Activated CD4-positive, alpha-beta T cell treated with anti-CD3 and anti-CD28 coated beads for 4 hours (primary cell): Measurements from ENCODE around the gene CLEC18C.
"Not testable (repeated sequence)": the region's sequence is repeated elsewhere in the genome, so short reads cannot be mapped to it uniquely, and the experiment has no call there.

Source experiments
- DNase-seq, 2 donors: peaks; one replicate each; pipeline ENCODE4 v3.0.0-alpha.2; 2020

The CLEC18C gene

GRCh38 chr16:70173212-70173837, at the start of gene CLEC18C:
Gene CLEC18C (plus strand): TSS chr16:70173787. CDS start chr16:70174279, 492 bp downstream.
- DNase-seq, result not testable (repeated sequence)

- not testable (repeated sequence) for DNase-seq
Measured at GRCh38 chr16:70123822-70124221, 49.8 kb upstream of the CLEC18C start.

GRCh38 chr16:70126226-70126625, 47.4 kb upstream of the CLEC18C start:
- not testable (repeated sequence) for DNase-seq

DNA sequence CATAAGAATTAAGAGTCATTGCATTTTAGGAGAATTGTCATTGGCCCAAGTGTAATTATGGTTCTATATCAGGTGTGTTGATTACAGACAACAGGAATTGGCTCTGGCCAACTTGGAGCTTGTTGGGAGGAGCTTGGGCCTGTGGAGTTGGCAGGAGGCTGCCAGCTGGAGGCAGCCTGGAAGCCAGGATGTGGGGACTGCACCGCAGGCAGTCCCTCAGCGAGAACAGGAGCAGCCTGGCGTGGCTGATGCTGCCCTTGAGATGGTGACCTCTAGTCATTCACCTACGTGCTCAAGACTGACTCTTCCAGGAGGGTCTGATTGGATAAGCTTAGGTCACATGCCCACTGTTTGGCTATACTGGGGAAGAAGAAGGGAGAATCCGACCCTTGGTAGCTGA, 45.9 kb upstream of the CLEC18C start:
- DNase-seq, result not testable (repeated sequence)

GRCh38 chr16:70128844-70129243, 44.7 kb upstream of the CLEC18C start:
- not testable (repeated sequence) for DNase-seq

DNA sequence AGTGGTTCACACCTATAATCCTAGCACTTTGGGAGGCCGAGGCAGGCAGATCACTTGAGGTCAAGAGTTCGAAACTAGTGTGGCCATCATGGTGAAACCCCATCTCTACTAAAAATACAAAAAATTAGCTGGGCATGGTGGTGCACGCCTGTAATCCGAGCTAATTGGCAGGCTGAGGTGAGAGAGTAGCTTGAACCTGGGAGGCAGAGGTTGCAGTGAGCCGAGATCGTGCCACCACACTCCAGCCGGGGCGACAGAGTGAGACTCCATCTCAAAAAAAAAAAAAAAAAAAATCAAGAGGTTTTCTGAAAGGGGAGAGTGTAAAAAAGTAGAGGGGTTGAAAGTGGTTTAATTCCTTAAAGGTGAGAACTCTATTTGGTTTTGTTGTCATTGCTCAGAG, 37.8 kb upstream of the CLEC18C start:
- not testable (repeated sequence) for DNase-seq

DNA sequence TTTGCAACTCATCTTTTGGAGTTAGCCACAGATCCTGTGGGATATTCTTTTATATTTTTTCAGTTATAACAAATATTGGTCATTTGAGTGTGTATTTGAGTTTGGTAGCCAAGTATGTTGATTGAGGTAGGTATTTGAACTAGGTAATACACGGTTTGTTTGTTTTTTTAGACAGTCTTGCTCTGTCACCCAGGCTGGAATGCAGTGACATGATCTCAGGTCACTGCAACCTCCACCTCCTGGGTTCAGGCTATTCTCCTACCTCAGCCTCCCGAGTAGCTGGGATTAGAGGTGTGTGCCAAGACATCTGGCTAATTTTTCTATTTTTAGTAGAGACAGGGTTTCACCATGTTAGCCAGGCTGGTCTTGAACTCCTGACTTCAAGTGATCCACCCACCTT, 37.0 kb upstream of the CLEC18C start:
- not testable (repeated sequence) for DNase-seq

GRCh38 chr16:70142739-70143138, 30.8 kb upstream of the CLEC18C start:
- not testable (repeated sequence) for DNase-seq

DNA sequence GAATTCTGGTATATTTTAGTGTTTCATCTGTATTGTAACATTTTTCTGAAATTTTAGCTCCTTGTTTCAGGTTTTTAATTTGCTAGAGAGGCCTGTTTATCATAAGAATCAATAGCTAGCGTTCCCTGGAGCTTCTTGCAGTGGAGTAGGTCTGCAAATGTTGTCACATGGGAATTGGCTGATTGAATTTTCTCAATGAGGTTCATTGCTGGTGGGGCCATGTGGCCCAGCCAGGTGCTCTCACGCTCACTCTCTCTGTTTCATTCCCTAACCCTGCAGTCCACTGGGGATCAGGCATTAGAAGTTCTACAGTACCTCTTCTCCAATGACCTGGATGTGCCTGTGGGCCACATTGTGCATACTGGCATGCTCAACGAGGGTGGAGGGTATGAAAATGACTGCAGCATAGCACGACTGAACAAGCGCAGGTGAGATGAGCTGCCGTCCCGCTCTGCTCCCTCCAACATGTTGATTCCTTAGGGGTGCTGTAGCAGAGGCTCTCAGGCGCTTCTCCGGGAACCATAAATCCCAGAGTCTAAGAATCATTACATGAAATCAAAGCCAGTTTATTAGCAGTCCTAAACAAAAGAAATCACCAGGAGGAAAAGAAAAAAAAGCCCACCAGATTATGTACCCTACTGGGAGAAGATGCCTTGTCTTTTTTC, 30.2 kb upstream of the CLEC18C start:
- not testable (repeated sequence) for DNase-seq

- DNase-seq, result not testable (repeated sequence)
Measured at GRCh38 chr16:70147853-70148252, 25.7 kb upstream of the CLEC18C start.

GRCh38 chr16:70148453-70148852, 25.1 kb upstream of the CLEC18C start:
- not testable (repeated sequence) for DNase-seq

GRCh38 chr16:70149296-70149695, 24.3 kb upstream of the CLEC18C start:
- not testable (repeated sequence) for DNase-seq

GRCh38 chr16:70151391-70151790, 22.2 kb upstream of the CLEC18C start:
- DNase-seq, result no peak

DNA sequence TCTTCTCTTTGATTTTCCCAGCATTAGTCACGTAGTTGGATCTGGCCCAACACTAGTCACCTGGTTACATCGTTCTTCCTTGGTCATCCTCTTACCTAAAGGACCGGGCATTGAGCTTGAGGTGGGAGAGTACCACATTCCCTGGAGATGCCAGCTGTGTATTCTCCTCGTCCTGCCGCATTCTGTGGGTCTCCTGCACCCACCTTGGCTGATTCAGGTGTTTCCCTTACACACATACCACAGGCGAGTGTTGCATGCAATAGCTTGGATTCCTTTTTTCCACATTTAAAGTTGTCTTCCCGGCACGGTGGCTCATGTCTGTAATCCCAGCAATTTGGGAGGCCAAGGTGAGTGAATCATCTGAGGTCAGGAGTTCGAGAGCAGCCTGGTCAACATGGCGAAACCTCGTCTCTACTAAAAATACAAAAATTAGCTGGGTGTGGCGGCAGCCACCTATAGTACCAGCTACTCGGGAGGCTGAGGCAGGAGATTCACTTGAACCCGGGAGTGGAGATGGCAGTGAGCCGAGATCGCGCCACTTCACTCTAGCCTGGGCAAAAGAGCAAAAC, 21.6 kb upstream of the CLEC18C start:
- no peak for DNase-seq

GRCh38 chr16:70152578-70153302, 20.8 kb upstream of the CLEC18C start:
- DNase-seq, result no peak

GRCh38 chr16:70154736-70155135, 18.9 kb upstream of the CLEC18C start:
- DNase-seq, result not testable (repeated sequence)

DNA sequence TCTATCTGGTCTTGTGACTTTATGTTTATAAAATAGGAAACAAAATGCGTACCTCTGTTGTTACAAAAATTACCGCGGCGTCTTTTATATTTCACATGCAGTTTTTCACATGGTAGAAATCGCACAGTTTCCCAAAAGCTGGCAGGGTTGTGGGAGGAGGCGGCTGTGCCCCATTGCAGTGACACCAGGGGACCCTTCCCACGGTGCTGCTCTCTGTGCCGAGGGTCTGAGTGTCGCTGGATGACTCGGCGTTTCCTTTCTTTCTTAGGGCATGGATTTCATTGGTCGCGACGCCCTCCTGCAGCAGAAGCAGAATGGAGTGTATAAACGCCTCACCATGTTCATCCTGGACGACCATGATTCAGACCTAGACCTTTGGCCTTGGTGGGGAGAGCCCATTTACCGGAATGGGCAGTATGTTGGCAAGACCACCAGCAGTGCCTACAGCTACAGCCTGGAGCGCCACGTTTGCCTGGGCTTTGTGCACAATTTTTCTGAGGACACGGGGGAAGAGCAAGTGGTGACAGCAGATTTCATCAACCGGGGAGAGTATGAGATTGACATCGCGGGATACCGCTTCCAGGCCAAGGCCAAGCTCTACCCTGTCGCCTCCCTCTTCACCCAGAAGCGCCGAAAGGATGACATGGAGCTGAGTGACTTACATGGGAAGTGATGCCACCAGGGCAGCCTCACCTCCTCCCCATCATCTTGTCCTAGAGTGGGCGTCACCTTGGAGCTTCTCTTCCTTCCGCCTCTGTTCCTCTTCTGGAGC, 17.2 kb upstream of the CLEC18C start:
- no peak for DNase-seq

- no peak for DNase-seq
Measured at GRCh38 chr16:70157105-70157476, 16.5 kb upstream of the CLEC18C start.

DNA sequence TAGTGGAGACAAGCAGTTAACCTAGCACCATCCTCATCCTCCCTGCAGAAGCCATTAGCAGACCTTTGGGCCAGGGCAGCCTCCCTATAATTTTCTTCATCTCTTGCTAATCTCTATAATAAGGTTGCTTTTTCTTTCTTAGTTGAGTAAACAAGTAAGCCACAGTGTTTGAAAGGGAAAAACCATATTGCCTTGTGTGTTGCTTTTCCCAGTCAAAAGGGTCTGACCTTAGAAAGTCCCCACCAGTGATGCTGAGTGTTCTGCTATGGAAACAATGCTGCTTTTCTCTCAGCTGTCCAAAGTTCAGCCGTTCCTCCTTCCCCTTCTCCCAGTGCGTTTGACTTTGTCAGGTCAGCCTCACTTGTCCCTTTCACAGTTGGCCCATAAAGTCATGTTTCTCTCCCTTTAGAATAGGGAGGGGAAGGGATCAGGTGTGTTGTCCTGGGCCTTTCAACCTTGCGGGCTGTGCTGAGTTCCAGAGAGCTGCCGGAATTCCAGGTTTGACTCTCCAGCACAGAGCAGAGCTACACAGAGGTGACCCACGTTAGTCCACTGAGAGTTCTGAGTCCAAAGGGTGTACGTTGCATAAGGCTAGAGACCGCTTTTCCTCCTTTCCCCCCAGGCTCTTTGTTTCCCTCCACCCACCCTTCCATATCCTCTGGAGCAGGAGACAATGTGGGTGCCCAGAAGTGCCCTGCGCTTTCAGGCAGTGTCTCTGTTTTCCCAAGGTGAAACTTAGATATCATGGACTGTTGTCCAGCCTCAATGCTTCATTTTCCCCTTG, 15.9 kb upstream of the CLEC18C start:
- no peak for DNase-seq

GRCh38 chr16:70158261-70158939, 15.2 kb upstream of the CLEC18C start:
- DNase-seq, result no peak
